GM23338 (cell line): Measurements from ENCODE around the gene CACNA1C. TPM values are rescaled to one million over a fixed set of nuclear protein-coding genes. Genes with fewer than 3 reads are reported as not detected.

Experiments used
- ATAC-seq: fragments of 200-7000 bp; cut with Tn5 transposase; 3 replicates; pipeline ENCODE4 v1.9.1; 2020
- DNase-seq: peaks from one replicate; pipeline ENCODE4 v3.0.0-alpha.2; 2015; ENCODE audit warnings: low spot score
- H2AFZ ChIP-seq: fragments of 200-600 bp; sonication (generic); 2 replicates; pipeline ENCODE4 v1.8.0; 2016; ENCODE audit warnings: antibody characterized with exemption, mild to moderate bottlenecking, moderate library complexity
- H3F3A ChIP-seq: fragments of 200-600 bp; sonication (generic); replicated peaks from 2 replicates; pipeline ENCODE4 v1.8.0; 2017; ENCODE audit warnings: antibody characterized with exemption, mixed run types, low read depth
- H3K27ac ChIP-seq: fragments of 200-600 bp; sonication (generic); 2 replicates; pipeline ENCODE4 v1.6.1; 2016; ENCODE audit warnings: low read depth
- H3K27me3 ChIP-seq: fragments of 200-600 bp; sonication (generic); 2 replicates; pipeline ENCODE4 v1.8.0; 2016; ENCODE audit warnings: mild to moderate bottlenecking, mixed run types, moderate library complexity; ENCODE audit not compliant: insufficient read depth
- H3K36me3 ChIP-seq: fragments of 200-600 bp; sonication (generic); 2 replicates; pipeline ENCODE4 v1.8.0; 2016; ENCODE audit warnings: mild to moderate bottlenecking; ENCODE audit not compliant: insufficient read depth
- H3K4me1 ChIP-seq: fragments of 200-600 bp; sonication (generic); 2 replicates; pipeline ENCODE4 v1.8.0; 2016; ENCODE audit warnings: mild to moderate bottlenecking, moderate library complexity; ENCODE audit not compliant: insufficient read depth
- H3K4me2 ChIP-seq: fragments of 200-600 bp; sonication (generic); 2 replicates; pipeline ENCODE4 v1.7.1; 2017; ENCODE audit warnings: mixed run types
- H3K4me3 ChIP-seq: fragments of 200-600 bp; sonication (generic); 2 replicates; pipeline ENCODE4 v1.6.1; 2016; ENCODE audit warnings: mixed run types
- H3K79me2 ChIP-seq: fragments of 200-600 bp; sonication (generic); replicated peaks from 2 replicates; pipeline ENCODE4 v1.8.0; 2017; ENCODE audit warnings: mild to moderate bottlenecking; ENCODE audit not compliant: insufficient read depth
- H3K9me2 ChIP-seq: fragments of 200-600 bp; sonication (generic); 2 replicates; pipeline ENCODE4 v1.8.0; 2017; ENCODE audit not compliant: insufficient read depth
- H4K20me1 ChIP-seq: fragments of 200-600 bp; sonication (generic); replicated peaks from 2 replicates; pipeline ENCODE4 v1.8.0; 2017; ENCODE audit warnings: mild to moderate bottlenecking; ENCODE audit not compliant: insufficient read depth
- H3K27ac Mint-ChIP-seq: 2 replicates; pipeline ENCODE4 v1.8.0; 2020; ENCODE audit warnings: inconsistent platforms, mild to moderate bottlenecking, moderate library complexity, mixed read lengths
- H3K27me3 Mint-ChIP-seq: 3 replicates; pipeline ENCODE4 v1.8.0; 2022; ENCODE audit warnings: low read depth, mild to moderate bottlenecking, moderate library complexity, mixed read lengths, inconsistent platforms; ENCODE audit not compliant: insufficient read depth, poor library complexity
- H3K36me3 Mint-ChIP-seq: 3 replicates; pipeline ENCODE4 v1.8.0; 2021; ENCODE audit warnings: low read depth, mild to moderate bottlenecking, inconsistent platforms, moderate library complexity, mixed read lengths
- H3K4me1 Mint-ChIP-seq: 3 replicates; pipeline ENCODE4 v1.8.0; 2020; ENCODE audit warnings: mild to moderate bottlenecking, inconsistent platforms, mixed read lengths
- H3K4me3 Mint-ChIP-seq: 3 replicates; pipeline ENCODE4 v1.8.0; 2021; ENCODE audit warnings: moderate library complexity, mild to moderate bottlenecking, inconsistent platforms, mixed read lengths
- H3K9me3 Mint-ChIP-seq: 3 replicates; pipeline ENCODE4 v1.8.0; 2020; ENCODE audit warnings: moderate library complexity, mild to moderate bottlenecking, inconsistent platforms, mixed read lengths
- CTCF ChIP-seq, 2 experiments: fragments of 200-600 bp in 1 of 2; sonication (generic) in 1 of 2; conservative IDR thresholded peaks; 2 replicates each; pipeline versions ENCODE4 v1.5.1 to v1.6.1; 2016 to 2017; ENCODE audit warnings: antibody characterized with exemption in 2 of 2, low read depth in 2 of 2, mild to moderate bottlenecking in 2 of 2, moderate library complexity in 1 of 2
- EZH2 ChIP-seq: fragments of 200-600 bp; sonication (generic); IDR thresholded peaks from one replicate; pipeline ENCODE4 v1.8.0; 2017; ENCODE audit warnings: antibody characterized with exemption, mild to moderate bottlenecking, low read depth; ENCODE audit not compliant: unreplicated experiment
- EZH2phosphoT487 ChIP-seq: fragments of 200-600 bp; sonication (generic); IDR thresholded peaks from one replicate; pipeline ENCODE4 v1.8.1; 2018; ENCODE audit warnings: antibody characterized with exemption; ENCODE audit not compliant: unreplicated experiment
- JUNB ChIP-seq: IDR thresholded peaks from one replicate; pipeline ENCODE4 v1.6.1; 2016; ENCODE audit warnings: antibody characterized with exemption; ENCODE audit not compliant: unreplicated experiment
- NANOG ChIP-seq: IDR thresholded peaks from 2 replicates; pipeline ENCODE4 v1.6.1; 2016; ENCODE audit warnings: antibody characterized with exemption, borderline replicate concordance
- POLR2AphosphoS5 ChIP-seq: IDR thresholded peaks from 2 replicates; pipeline ENCODE4 v1.6.1; 2016; ENCODE audit warnings: antibody characterized with exemption, low read depth
- STAT1 ChIP-seq: IDR thresholded peaks from one replicate; pipeline ENCODE4 v1.6.1; 2016; ENCODE audit warnings: antibody characterized with exemption; ENCODE audit not compliant: unreplicated experiment
- ZNF114 ChIP-seq: fragments of 250-450 bp; sonication (Bioruptor Pico); IDR thresholded peaks from 2 replicates; pipeline ENCODE4 v1.5.0; 2020; ENCODE audit warnings: mild to moderate bottlenecking, moderate library complexity
- ZNF331 ChIP-seq: fragments of 250-450 bp; sonication (Bioruptor Pico); IDR thresholded peaks from 2 replicates; pipeline ENCODE4 v1.5.0; 2020; ENCODE audit warnings: low read depth, mild to moderate bottlenecking, moderate library complexity
- polyA plus RNA-seq: library from polyadenylated mRNA; unstranded; fragments of >200 nt; fragmentation: Nextera tagmentation; extraction: Ambion mirVana; gene quantifications from 2 replicates; pipeline ENCODE4 v1.2.1, GENCODE V29; 2016
- total RNA-seq: library from RNA; depleted of rRNA; stranded (reverse); fragments of >200 nt; shearing (Covaris generic); gene quantifications from 2 replicates; pipeline ENCODE4 v1.2.3, GENCODE V29; 2014
- TF ChIP-seq, protein P1 (sequence below): IDR thresholded peaks from one replicate; pipeline ENCODE4 v1.6.1; 2018; ENCODE audit warnings: antibody characterized with exemption; ENCODE audit not compliant: unreplicated experiment
- TF ChIP-seq, protein P2 (sequence below): IDR thresholded peaks from 2 replicates; pipeline ENCODE4 v1.6.1; 2016; ENCODE audit warnings: antibody characterized with exemption
- TF ChIP-seq, protein P3 (sequence below): fragments of 250-450 bp; sonication (Bioruptor Pico); IDR thresholded peaks from 2 replicates; pipeline ENCODE4 v1.5.0; 2020; ENCODE audit warnings: mild to moderate bottlenecking, moderate library complexity

CACNA1C gene
- total and polyA plus RNA-seq, 2 experiments from 2014 or later, result 0.78 to 2.1 TPM

- H3K27ac ChIP-seq, result no peak overlapping the region
Measured at GRCh38 chr12:2646341-2646740, 593.6 kb downstream of the CACNA1C start.

More at GRCh38 chr12:2646341-2646740, 593.6 kb downstream of the CACNA1C start:
- Histone ChIP-seq H3K36me3 (no peaks in the 10 kb centered on the region), H3K79me2 (no peaks in the 10 kb centered on the region), H3K4me2 (no peak overlapping the region), H3K4me1 (peaks cover 5% of the 10 kb centered on the region; the same call in 1 of the 2 replicates), H3K4me3 (no peak overlapping the region), H3F3A (no peaks in the 10 kb centered on the region), H4K20me1 (no peaks in the 10 kb centered on the region), H2AFZ (no peak overlapping the region), H3K27me3 (no peaks in the 10 kb centered on the region), H3K9me2 (peaks cover 4% of the 10 kb centered on the region; the same call in 1 of the 2 replicates)
- no peaks in the 10 kb centered on the region for H3K36me3 Mint-ChIP-seq
- H3K27me3 Mint-ChIP-seq, result peaks cover 4% of the 10 kb centered on the region
- no peak overlapping the region for H3K27ac Mint-ChIP-seq
- ATAC-seq (no peak), DNase-seq (no peak)
- H3K4me3 Mint-ChIP-seq, result no peak overlapping the region
- H3K9me3 Mint-ChIP-seq, result no peaks in the 10 kb centered on the region; the same call in 2 of the 3 replicates
- H3K4me1 Mint-ChIP-seq, result peaks cover 11% of the 10 kb centered on the region
- TF ChIP-seq CTCF (conservative IDR thresholded peaks at IDR 0.05; ENCODE audit: low read depth in 2 of 2), result no peak
- TF ChIP-seq ZNF114 (CRISPR knock-in tag), result no peak
- no peak for TF ChIP-seq EZH2
- TF ChIP-seq, protein P1, sequence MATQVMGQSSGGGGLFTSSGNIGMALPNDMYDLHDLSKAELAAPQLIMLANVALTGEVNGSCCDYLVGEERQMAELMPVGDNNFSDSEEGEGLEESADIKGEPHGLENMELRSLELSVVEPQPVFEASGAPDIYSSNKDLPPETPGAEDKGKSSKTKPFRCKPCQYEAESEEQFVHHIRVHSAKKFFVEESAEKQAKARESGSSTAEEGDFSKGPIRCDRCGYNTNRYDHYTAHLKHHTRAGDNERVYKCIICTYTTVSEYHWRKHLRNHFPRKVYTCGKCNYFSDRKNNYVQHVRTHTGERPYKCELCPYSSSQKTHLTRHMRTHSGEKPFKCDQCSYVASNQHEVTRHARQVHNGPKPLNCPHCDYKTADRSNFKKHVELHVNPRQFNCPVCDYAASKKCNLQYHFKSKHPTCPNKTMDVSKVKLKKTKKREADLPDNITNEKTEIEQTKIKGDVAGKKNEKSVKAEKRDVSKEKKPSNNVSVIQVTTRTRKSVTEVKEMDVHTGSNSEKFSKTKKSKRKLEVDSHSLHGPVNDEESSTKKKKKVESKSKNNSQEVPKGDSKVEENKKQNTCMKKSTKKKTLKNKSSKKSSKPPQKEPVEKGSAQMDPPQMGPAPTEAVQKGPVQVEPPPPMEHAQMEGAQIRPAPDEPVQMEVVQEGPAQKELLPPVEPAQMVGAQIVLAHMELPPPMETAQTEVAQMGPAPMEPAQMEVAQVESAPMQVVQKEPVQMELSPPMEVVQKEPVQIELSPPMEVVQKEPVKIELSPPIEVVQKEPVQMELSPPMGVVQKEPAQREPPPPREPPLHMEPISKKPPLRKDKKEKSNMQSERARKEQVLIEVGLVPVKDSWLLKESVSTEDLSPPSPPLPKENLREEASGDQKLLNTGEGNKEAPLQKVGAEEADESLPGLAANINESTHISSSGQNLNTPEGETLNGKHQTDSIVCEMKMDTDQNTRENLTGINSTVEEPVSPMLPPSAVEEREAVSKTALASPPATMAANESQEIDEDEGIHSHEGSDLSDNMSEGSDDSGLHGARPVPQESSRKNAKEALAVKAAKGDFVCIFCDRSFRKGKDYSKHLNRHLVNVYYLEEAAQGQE, result no peak
- TF ChIP-seq ZNF331, result no peak
- TF ChIP-seq, protein P2, sequence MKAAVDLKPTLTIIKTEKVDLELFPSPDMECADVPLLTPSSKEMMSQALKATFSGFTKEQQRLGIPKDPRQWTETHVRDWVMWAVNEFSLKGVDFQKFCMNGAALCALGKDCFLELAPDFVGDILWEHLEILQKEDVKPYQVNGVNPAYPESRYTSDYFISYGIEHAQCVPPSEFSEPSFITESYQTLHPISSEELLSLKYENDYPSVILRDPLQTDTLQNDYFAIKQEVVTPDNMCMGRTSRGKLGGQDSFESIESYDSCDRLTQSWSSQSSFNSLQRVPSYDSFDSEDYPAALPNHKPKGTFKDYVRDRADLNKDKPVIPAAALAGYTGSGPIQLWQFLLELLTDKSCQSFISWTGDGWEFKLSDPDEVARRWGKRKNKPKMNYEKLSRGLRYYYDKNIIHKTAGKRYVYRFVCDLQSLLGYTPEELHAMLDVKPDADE, result no peak
- no peak for TF ChIP-seq EZH2phosphoT487
- TF ChIP-seq STAT1, result no peak
- no peak for TF ChIP-seq JUNB
- TF ChIP-seq NANOG, result no peak
- TF ChIP-seq POLR2AphosphoS5, result no peak
- TF ChIP-seq, protein P3, sequence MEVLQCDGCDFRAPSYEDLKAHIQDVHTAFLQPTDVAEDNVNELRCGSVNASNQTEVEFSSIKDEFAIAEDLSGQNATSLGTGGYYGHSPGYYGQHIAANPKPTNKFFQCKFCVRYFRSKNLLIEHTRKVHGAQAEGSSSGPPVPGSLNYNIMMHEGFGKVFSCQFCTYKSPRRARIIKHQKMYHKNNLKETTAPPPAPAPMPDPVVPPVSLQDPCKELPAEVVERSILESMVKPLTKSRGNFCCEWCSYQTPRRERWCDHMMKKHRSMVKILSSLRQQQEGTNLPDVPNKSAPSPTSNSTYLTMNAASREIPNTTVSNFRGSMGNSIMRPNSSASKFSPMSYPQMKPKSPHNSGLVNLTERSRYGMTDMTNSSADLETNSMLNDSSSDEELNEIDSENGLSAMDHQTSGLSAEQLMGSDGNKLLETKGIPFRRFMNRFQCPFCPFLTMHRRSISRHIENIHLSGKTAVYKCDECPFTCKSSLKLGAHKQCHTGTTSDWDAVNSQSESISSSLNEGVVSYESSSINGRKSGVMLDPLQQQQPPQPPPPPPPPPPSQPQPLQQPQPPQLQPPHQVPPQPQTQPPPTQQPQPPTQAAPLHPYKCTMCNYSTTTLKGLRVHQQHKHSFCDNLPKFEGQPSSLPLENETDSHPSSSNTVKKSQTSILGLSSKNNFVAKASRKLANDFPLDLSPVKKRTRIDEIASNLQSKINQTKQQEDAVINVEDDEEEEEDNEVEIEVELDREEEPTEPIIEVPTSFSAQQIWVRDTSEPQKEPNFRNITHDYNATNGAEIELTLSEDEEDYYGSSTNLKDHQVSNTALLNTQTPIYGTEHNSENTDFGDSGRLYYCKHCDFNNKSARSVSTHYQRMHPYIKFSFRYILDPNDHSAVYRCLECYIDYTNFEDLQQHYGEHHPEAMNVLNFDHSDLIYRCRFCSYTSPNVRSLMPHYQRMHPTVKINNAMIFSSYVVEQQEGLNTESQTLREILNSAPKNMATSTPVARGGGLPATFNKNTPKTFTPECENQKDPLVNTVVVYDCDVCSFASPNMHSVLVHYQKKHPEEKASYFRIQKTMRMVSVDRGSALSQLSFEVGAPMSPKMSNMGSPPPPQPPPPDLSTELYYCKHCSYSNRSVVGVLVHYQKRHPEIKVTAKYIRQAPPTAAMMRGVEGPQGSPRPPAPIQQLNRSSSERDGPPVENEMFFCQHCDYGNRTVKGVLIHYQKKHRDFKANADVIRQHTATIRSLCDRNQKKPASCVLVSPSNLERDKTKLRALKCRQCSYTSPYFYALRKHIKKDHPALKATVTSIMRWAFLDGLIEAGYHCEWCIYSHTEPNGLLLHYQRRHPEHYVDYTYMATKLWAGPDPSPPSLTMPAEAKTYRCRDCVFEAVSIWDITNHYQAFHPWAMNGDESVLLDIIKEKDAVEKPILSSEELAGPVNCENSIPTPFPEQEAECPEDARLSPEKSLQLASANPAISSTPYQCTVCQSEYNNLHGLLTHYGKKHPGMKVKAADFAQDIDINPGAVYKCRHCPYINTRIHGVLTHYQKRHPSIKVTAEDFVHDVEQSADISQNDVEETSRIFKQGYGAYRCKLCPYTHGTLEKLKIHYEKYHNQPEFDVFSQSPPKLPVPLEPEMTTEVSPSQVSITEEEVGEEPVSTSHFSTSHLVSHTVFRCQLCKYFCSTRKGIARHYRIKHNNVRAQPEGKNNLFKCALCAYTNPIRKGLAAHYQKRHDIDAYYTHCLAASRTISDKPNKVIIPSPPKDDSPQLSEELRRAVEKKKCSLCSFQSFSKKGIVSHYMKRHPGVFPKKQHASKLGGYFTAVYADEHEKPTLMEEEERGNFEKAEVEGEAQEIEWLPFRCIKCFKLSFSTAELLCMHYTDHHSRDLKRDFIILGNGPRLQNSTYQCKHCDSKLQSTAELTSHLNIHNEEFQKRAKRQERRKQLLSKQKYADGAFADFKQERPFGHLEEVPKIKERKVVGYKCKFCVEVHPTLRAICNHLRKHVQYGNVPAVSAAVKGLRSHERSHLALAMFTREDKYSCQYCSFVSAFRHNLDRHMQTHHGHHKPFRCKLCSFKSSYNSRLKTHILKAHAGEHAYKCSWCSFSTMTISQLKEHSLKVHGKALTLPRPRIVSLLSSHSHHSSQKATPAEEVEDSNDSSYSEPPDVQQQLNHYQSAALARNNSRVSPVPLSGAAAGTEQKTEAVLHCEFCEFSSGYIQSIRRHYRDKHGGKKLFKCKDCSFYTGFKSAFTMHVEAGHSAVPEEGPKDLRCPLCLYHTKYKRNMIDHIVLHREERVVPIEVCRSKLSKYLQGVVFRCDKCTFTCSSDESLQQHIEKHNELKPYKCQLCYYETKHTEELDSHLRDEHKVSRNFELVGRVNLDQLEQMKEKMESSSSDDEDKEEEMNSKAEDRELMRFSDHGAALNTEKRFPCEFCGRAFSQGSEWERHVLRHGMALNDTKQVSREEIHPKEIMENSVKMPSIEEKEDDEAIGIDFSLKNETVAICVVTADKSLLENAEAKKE, result no peak
